Left colon (tissue), 2 donors: ENCODE measurements around the gene PRICKLE1. TPM values are rescaled to one million over a fixed set of nuclear protein-coding genes. Genes with fewer than 3 reads are reported as not detected.

Source experiments
- ATAC-seq: fragments of 200-7000 bp; cut with Tn5 transposase; one replicate; pipeline ENCODE4 v1.9.1; 2020; ENCODE audit warnings: mild to moderate bottlenecking, moderate library complexity
- DNase-seq, 2 donors: peaks; one replicate each; pipeline ENCODE4 v3.0.0-alpha.2; 2020
- intact Hi-C, 2 donors: fragments of 100-400 bp; cut with DNase I in 1 of 2; cut with micrococcal nuclease in 1 of 2; formaldehyde crosslinking; loops; one replicate each; pipeline versions ENCODE4 v1.11.2 to v1.14.0; 2022; cut with DNase I, micrococcal nuclease
- total RNA-seq, 2 donors: library from RNA; stranded (reverse); fragmentation: NEBNext Ultra II Directional; extraction: Animal tissue kit (Norgen Biotek cat#: 25700); gene quantifications; one replicate each; pipeline ENCODE4 v1.2.1, GENCODE V29; 2021
- donor health status: DM: no; HTN: no; CAD: no.
- donor health status: DM: yes; HTN: yes; CAD: no.

The PRICKLE1 gene
- total RNA-seq, 2 donors from 2014 or later = 1.2 to 2.7 TPM

- DNase-seq (no peak), ATAC-seq (peak; percentile 82)
- intact Hi-C loops = no loop called here
Observed at GRCh38 chr12:42593874-42594273, 4.3 kb upstream of the PRICKLE1 start.

- ATAC-seq = peak; percentile 25
- intact Hi-C loops = no loop called here
- DNase-seq = peak in 1 of 2 donors; percentile 22
Observed at GRCh38 chr12:42590330-42590934, 886 bp upstream of the PRICKLE1 start.

- intact Hi-C loops = no loop called here
- ATAC-seq = peak; percentile 10
- DNase-seq = no peak
Observed at GRCh38 chr12:42588524-42589464, 752 bp downstream of the PRICKLE1 start.

- DNase-seq (no peak), ATAC-seq (no peak)
- intact Hi-C loops = no loop called here
Observed at GRCh38 chr12:42587601-42588523, 1.7 kb downstream of the PRICKLE1 start.

- intact Hi-C loops = no loop called here
- no peak for ATAC-seq
Observed at GRCh38 chr12:42586268-42586667, 3.3 kb downstream of the PRICKLE1 start.

GRCh38 chr12:42585841-42586216 lies 3.7 kb downstream of the PRICKLE1 start:
- no peak for ATAC-seq
- intact Hi-C loops = no loop called here
- DNase-seq = no peak

More at GRCh38 chr12:42586268-42586667, 3.3 kb downstream of the PRICKLE1 start:
- DNase-seq = no peak

GRCh38 chr12:42585154-42585840 lies 4.2 kb downstream of the PRICKLE1 start:
- no peak for ATAC-seq
- intact Hi-C loops = no loop called here
- DNase-seq = no peak

- no peak for DNase-seq
- no peak for ATAC-seq
- intact Hi-C loops = no loop called here
Observed at GRCh38 chr12:42584651-42585111, 4.9 kb downstream of the PRICKLE1 start.

GRCh38 chr12:42583016-42583415 lies 6.5 kb downstream of the PRICKLE1 start:
- DNase-seq = no peak
- intact Hi-C loops = no loop called here
- ATAC-seq = no peak

GRCh38 chr12:42582498-42582897 lies 7.0 kb downstream of the PRICKLE1 start:
- ATAC-seq (no peak), DNase-seq (no peak)
- intact Hi-C loops = no loop called here

- no peak for DNase-seq
- intact Hi-C loops = no loop called here
- no peak for ATAC-seq
Observed at GRCh38 chr12:42582050-42582449, 7.5 kb downstream of the PRICKLE1 start.

GRCh38 chr12:42576374-42576773 lies 13.2 kb downstream of the PRICKLE1 start:
- intact Hi-C loops = loop anchor here in 1 of 2 donors (10.0 kb wide), 1 partner anchor 342 kb away; the partner anchor contains the start of gene YAF2
- ATAC-seq (no peak), DNase-seq (no peak)

- DNase-seq (no peak), ATAC-seq (no peak)
- intact Hi-C loops = loop anchor here in 1 of 2 donors (10.0 kb wide), 1 partner anchor 341 kb away; the partner anchor contains the start of gene YAF2
Observed at GRCh38 chr12:42575717-42576116, 13.8 kb downstream of the PRICKLE1 start.

- no peak for DNase-seq
- ATAC-seq = no peak
- intact Hi-C loops = loop anchor here in 1 of 2 donors (10.0 kb wide), 1 partner anchor 340 kb away; the partner anchor contains the start of gene YAF2
Observed at GRCh38 chr12:42574851-42575266, 14.7 kb downstream of the PRICKLE1 start.

- DNase-seq (no peak), ATAC-seq (no peak)
- intact Hi-C loops = loop anchor here in 1 of 2 donors (10.0 kb wide), 1 partner anchor 337 kb away; the partner anchor contains the start of gene YAF2
Observed at GRCh38 chr12:42571327-42572009, 18.1 kb downstream of the PRICKLE1 start.

GRCh38 chr12:42570076-42570475 lies 19.5 kb downstream of the PRICKLE1 start:
- ATAC-seq = no peak
- intact Hi-C loops = loop anchor here in 1 of 2 donors (10.0 kb wide), 1 partner anchor 335 kb away; the partner anchor contains the start of gene YAF2
- no peak for DNase-seq
